Lung (tissue), 12 donors: Measurements from ENCODE around the gene LEKR1. TPM values are rescaled to one million over a fixed set of nuclear protein-coding genes. Genes with fewer than 3 reads are reported as not detected.

Source experiments
- ATAC-seq: fragments of 200-7000 bp; cut with Tn5 transposase; one replicate; pipeline ENCODE4 v1.9.1; 2020; ENCODE audit warnings: moderate number of reproducible peaks; ENCODE audit not compliant: insufficient read depth, low FRiP score
- DNase-seq, 3 donors: peaks; one replicate each; pipeline ENCODE4 v3.0.0-alpha.2; 2013 to 2017
- H3K27ac ChIP-seq, 2 donors: one replicate each; pipeline ENCODE4 v1.5.1; 2013; ENCODE audit warnings: mild to moderate bottlenecking in 2 of 2, moderate library complexity in 2 of 2, control low read depth in 1 of 2, inconsistent platforms in 1 of 2, low read depth in 1 of 2, low read length in 1 of 2
- H3K27me3 ChIP-seq, 3 donors: one replicate each; pipeline ENCODE4 v1.5.1; 2013; ENCODE audit warnings: low read length in 2 of 3; ENCODE audit not compliant: control insufficient read depth in 3 of 3, insufficient read depth in 3 of 3
- H3K36me3 ChIP-seq, 4 donors: one replicate each; pipeline ENCODE4 v1.5.1; 2013; ENCODE audit warnings: low read length in 4 of 4, mild to moderate bottlenecking in 1 of 4, moderate library complexity in 1 of 4; ENCODE audit not compliant: control insufficient read depth in 4 of 4, insufficient read depth in 4 of 4
- H3K4me1 ChIP-seq, 5 donors: one replicate each; pipeline ENCODE4 v1.5.1; 2013; ENCODE audit warnings: low read length in 5 of 5, mild to moderate bottlenecking in 2 of 5, moderate library complexity in 1 of 5; ENCODE audit not compliant: control insufficient read depth in 5 of 5, insufficient read depth in 5 of 5
- H3K4me3 ChIP-seq: one replicate; pipeline ENCODE4 v1.5.1; 2013; ENCODE audit warnings: mild to moderate bottlenecking, control low read depth, moderate library complexity
- H3K9ac ChIP-seq, 2 donors: one replicate each; pipeline ENCODE4 v1.5.1; 2013; ENCODE audit warnings: low read length in 2 of 2, control low read depth in 1 of 2; ENCODE audit not compliant: insufficient read depth in 1 of 2
- H3K9me3 ChIP-seq, 4 donors: one replicate each; pipeline ENCODE4 v1.5.1; 2013; ENCODE audit warnings: low read length in 3 of 4, mild to moderate bottlenecking in 1 of 4, moderate library complexity in 1 of 4; ENCODE audit not compliant: control insufficient read depth in 4 of 4, insufficient read depth in 3 of 4
- WGBS, 2 donors: extraction: QIAGEN DNeasy Blood & Tissue Kit; methylation state at CpG; one replicate each; pipeline ENCODE4 v1.1.7; 2013; 5-methylcytosine and 5-hydroxymethylcytosine counted together
- polyA plus RNA-seq, 2 donors: library from polyadenylated mRNA; stranded (reverse); fragments of 200-250 nt; gene quantifications; one replicate each; pipeline ENCODE4 v1.2.1, GENCODE V29; 2013
- total RNA-seq, 2 donors: library from RNA; depleted of rRNA in 1 of 2; stranded (reverse); fragments of >200 nt in 1 of 2; gene quantifications; one replicate each; pipeline ENCODE4 v1.2.1, GENCODE V29; 2014 to 2021
- TF ChIP-seq, protein P1 (sequence below): IDR thresholded peaks from 2 replicates; pipeline ENCODE4 v1.5.1; 2012; ENCODE audit warnings: mild to moderate bottlenecking; ENCODE audit errors: control extremely low read depth, extremely low read depth
- donor health status: control.
- donor health status: control.
- donor health status: Bipolar disorder and iron deficiency.
- donor health status: healthy.
- donor health status: DM: yes; HTN: yes; CAD: no.

LEKR1 gene
- total and polyA plus RNA-seq, 4 donors = 0.71 to 5.4 (median 3.2) TPM

DNA sequence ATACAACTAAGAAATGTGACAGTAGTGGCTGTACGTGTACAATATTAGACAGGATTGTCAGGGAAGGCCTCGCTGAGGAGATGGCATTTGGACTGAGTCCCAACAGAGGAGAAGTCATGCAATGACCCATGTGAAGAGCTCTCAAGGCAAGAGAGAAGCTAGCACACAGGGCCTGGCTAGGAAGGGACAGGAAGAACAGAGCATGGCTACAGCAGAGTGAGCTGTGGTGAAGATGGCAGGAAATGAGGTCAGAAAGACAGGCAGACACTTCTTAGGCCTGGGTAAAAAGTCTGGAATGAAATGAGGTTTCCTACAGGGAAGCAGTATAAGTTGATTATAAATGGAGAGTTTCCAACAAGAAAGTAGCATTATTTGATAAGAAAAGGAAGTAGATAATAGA, 33.2 kb upstream of the LEKR1 start:
- no peak overlapping the region for H3K4me3 ChIP-seq
- H3K9ac ChIP-seq = no peak overlapping the region
- WGBS, 2 donors = 70 to 90% methylated on average over 2 of the region's 2 CpGs
- H3K27me3 ChIP-seq = no peaks in the 10 kb centered on the region
- TF ChIP-seq, protein P1, sequence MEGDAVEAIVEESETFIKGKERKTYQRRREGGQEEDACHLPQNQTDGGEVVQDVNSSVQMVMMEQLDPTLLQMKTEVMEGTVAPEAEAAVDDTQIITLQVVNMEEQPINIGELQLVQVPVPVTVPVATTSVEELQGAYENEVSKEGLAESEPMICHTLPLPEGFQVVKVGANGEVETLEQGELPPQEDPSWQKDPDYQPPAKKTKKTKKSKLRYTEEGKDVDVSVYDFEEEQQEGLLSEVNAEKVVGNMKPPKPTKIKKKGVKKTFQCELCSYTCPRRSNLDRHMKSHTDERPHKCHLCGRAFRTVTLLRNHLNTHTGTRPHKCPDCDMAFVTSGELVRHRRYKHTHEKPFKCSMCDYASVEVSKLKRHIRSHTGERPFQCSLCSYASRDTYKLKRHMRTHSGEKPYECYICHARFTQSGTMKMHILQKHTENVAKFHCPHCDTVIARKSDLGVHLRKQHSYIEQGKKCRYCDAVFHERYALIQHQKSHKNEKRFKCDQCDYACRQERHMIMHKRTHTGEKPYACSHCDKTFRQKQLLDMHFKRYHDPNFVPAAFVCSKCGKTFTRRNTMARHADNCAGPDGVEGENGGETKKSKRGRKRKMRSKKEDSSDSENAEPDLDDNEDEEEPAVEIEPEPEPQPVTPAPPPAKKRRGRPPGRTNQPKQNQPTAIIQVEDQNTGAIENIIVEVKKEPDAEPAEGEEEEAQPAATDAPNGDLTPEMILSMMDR = no peak
- H3K27ac ChIP-seq = no peak overlapping the region
- ATAC-seq = no peak
- H3K4me1 ChIP-seq = peaks cover 0 to 2% (median 0%) of the 10 kb centered on the region in 5 donors
- no peak for DNase-seq
- H3K9me3 ChIP-seq = no peaks in the 10 kb centered on the region
- no peaks in the 10 kb centered on the region for H3K36me3 ChIP-seq

DNA sequence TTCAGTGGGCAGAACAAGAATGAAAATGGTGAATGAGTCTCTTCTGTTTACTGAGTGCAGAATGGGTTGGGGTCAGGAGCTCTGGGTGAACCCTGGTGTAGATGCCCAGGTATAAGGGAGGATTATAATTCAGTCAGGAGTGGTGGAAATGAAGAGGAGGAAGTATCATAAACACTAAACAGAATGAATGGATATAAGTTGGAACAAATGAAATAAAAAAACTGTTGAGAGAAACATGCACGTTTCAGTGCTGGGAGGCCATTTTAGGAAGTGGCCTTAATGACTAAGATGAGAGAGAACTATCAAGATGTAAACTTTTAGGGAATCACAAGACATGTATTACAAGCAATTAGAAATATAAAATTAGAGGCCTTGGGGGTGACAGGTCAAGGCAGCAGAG, 32.8 kb upstream of the LEKR1 start:
- Histone ChIP-seq H3K9me3 (no peaks in the 10 kb centered on the region), H3K9ac (no peak overlapping the region), H3K27ac (no peak overlapping the region), H3K27me3 (no peaks in the 10 kb centered on the region), H3K36me3 (no peaks in the 10 kb centered on the region), H3K4me1 (peaks cover 0 to 2% (median 0%) of the 10 kb centered on the region in 5 donors), H3K4me3 (no peak overlapping the region)
- WGBS, 2 donors = 51 to 59% methylated on average over 1 of the region's 1 CpG
- no peak for ATAC-seq
- DNase-seq = no peak
- TF ChIP-seq, protein P1 = no peak

DNA sequence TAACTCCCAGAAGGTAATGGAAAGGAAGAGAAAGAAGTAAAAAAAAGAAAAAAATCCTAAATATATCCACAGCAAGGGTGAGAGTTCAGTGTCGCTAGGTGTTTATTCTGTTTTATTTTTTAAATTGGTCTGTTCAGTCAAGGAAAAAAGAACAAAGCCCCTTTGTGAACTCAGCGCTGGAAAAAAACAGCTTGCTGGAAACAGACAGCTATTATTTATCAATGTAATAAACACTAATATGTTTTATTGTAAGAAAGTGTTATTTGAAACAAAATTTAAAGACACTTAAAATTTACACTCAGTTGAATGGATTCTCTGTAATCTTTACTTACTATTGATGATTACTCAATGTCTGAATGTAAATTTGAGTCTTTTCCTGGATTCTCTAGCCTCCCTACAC, 32.3 kb upstream of the LEKR1 start:
- ATAC-seq = no peak
- WGBS, 2 donors = 92 to 93% methylated on average over 2 of the region's 2 CpGs
- H3K27ac ChIP-seq = no peak overlapping the region
- no peak for DNase-seq
- H3K4me1 ChIP-seq = peaks cover 0 to 2% (median 0%) of the 10 kb centered on the region in 5 donors
- H3K9ac ChIP-seq = no peak overlapping the region
- no peaks in the 10 kb centered on the region for H3K36me3 ChIP-seq
- no peaks in the 10 kb centered on the region for H3K9me3 ChIP-seq
- TF ChIP-seq, protein P1 = no peak
- no peaks in the 10 kb centered on the region for H3K27me3 ChIP-seq
- no peak overlapping the region for H3K4me3 ChIP-seq

DNA sequence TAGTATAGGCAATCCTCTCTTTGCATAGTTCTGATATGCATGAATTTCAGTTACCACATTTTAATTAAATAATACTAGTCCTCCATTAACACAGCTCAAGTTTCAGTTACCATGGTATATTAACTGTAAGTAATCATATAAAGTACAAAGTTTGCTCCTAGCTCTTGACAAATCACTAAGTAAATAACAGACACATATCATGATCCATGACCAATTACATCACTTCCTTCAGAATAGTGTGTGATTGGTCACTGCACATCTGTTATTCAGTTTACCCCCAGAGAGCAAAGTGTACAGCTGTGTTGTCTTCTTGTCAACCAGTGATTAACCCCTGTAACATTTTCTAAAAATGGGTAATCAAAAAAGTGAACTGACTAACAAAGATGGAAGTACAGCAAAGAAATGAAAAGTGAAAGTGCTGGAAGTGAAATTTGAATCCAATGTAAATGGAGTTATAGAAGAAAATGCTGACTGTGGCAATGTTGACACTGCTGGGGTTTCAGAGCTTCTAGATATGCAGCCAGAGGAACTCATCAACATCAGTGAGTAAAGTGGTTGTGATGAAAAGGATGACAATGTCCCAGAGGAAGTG, 30.2 kb upstream of the LEKR1 start:
- Histone ChIP-seq H3K36me3 (no peaks in the 10 kb centered on the region), H3K27ac (no peak overlapping the region), H3K4me3 (no peak overlapping the region), H3K9ac (no peak overlapping the region), H3K4me1 (peaks cover 0 to 2% (median 0%) of the 10 kb centered on the region in 5 donors), H3K27me3 (no peaks in the 10 kb centered on the region), H3K9me3 (no peaks in the 10 kb centered on the region)
- ATAC-seq = no peak
- peak in 1 of 3 donors; percentile 8 for DNase-seq
- TF ChIP-seq, protein P1 = no peak
